Activated gamma-delta T cell (primary cell): ENCODE data around the gene LENG9.
"Not testable (repeated sequence)": the region's sequence is repeated elsewhere in the genome, so short reads cannot be mapped to it uniquely, and the experiment has no call there.

Experiments
- DNase-seq: peaks from one replicate; lab custom pipeline; 2025; lab: John Stamatoyannopoulos, UW
- total RNA-seq, 2 donors: gene quantifications; one replicate each; lab custom pipeline; 2026; lab: John Stamatoyannopoulos, UW

The LENG9 gene
- total RNA-seq = 3.2 to 4.1 reads per million in 2 donors

- DNase-seq = peak; percentile 73
These were observed at the start of gene LENG9 for GRCh38 chr19:54463531-54464043. LENG9 (minus strand) TSS chr19:54463778; CDS start chr19:54463526, 252 bp downstream.

- not testable (repeated sequence) for DNase-seq
These were observed 45.8 kb upstream of the LENG9 start for GRCh38 chr19:54509200-54509940.

- not testable (repeated sequence) for DNase-seq
These were observed 44.9 kb upstream of the LENG9 start for GRCh38 chr19:54508487-54508886.

GRCh38 chr19:54507824-54508223 lies 44.2 kb upstream of the LENG9 start:
- no peak for DNase-seq

- not testable (repeated sequence) for DNase-seq
These were observed 43.6 kb upstream of the LENG9 start for GRCh38 chr19:54507038-54507717.

GRCh38 chr19:54506079-54506478 lies 42.5 kb upstream of the LENG9 start:
- DNase-seq = no peak

GRCh38 chr19:54505542-54505941 lies 42.0 kb upstream of the LENG9 start:
- not testable (repeated sequence) for DNase-seq

- DNase-seq = no peak
These were observed 39.0 kb upstream of the LENG9 start, which contains the start of gene LAIR2 for GRCh38 chr19:54502518-54503048. LAIR2 (plus strand) TSS chr19:54502831; CDS start chr19:54502919, 88 bp downstream.

GRCh38 chr19:54498451-54498772 lies 34.8 kb upstream of the LENG9 start:
- DNase-seq = not testable (repeated sequence)

GRCh38 chr19:54497747-54498450 lies 34.3 kb upstream of the LENG9 start:
- DNase-seq = not testable (repeated sequence)

- not testable (repeated sequence) for DNase-seq
These were observed 31.7 kb upstream of the LENG9 start for GRCh38 chr19:54495284-54495683.

GRCh38 chr19:54493967-54494585 lies 30.5 kb upstream of the LENG9 start:
- no peak for DNase-seq

GRCh38 chr19:54493056-54493455 lies 29.5 kb upstream of the LENG9 start:
- DNase-seq = not testable (repeated sequence)

- DNase-seq = no peak
These were observed 29.0 kb upstream of the LENG9 start for GRCh38 chr19:54492568-54492967.

- no peak for DNase-seq
These were observed 26.2 kb upstream of the LENG9 start for GRCh38 chr19:54489766-54490165.

GRCh38 chr19:54489341-54489740 lies 25.8 kb upstream of the LENG9 start:
- DNase-seq = no peak

- DNase-seq = no peak
These were observed 22.3 kb upstream of the LENG9 start for GRCh38 chr19:54485851-54486250.

- no peak for DNase-seq
These were observed 20.9 kb upstream of the LENG9 start for GRCh38 chr19:54484451-54484850.

- DNase-seq = no peak
These were observed 19.3 kb upstream of the LENG9 start for GRCh38 chr19:54482889-54483288.

- no peak for DNase-seq
These were observed 17.9 kb upstream of the LENG9 start for GRCh38 chr19:54481326-54481930.

GRCh38 chr19:54480051-54480450 lies 16.5 kb upstream of the LENG9 start:
- no peak for DNase-seq
